ENCODE data around the gene CYB5R3.
"Not testable (repeated sequence)": the region's sequence is repeated elsewhere in the genome, so short reads cannot be mapped to it uniquely, and the experiment has no call there.

CYB5R3 gene

GRCh38 chr22:42678894-42679293, 29.7 kb upstream of the CYB5R3 start:
- no peak for DNase-seq (ENCODE audit: low read depth, low spot score)

GRCh38 chr22:42677936-42678335, 28.7 kb upstream of the CYB5R3 start:
- not testable (repeated sequence) for DNase-seq (ENCODE audit: low read depth, low spot score)

- no peak for DNase-seq (ENCODE audit: low read depth, low spot score)
Observed at GRCh38 chr22:42676059-42676607, 26.9 kb upstream of the CYB5R3 start.

GRCh38 chr22:42673898-42674401, 24.8 kb upstream of the CYB5R3 start:
- DNase-seq (ENCODE audit: low read depth, low spot score) = no peak

- DNase-seq (ENCODE audit: low read depth, low spot score) = not testable (repeated sequence)
Observed at GRCh38 chr22:42673071-42673470, 23.9 kb upstream of the CYB5R3 start.

GRCh38 chr22:42670921-42671709, 21.9 kb upstream of the CYB5R3 start:
- DNase-seq (ENCODE audit: low read depth, low spot score) = no peak

GRCh38 chr22:42670046-42670445, 20.9 kb upstream of the CYB5R3 start:
- DNase-seq (ENCODE audit: low read depth, low spot score) = no peak

- DNase-seq (ENCODE audit: low read depth, low spot score) = not testable (repeated sequence)
Observed at GRCh38 chr22:42666393-42666792, 17.2 kb upstream of the CYB5R3 start.

GRCh38 chr22:42664976-42665831, 16.0 kb upstream of the CYB5R3 start:
- DNase-seq (ENCODE audit: low read depth, low spot score) = no peak

- DNase-seq (ENCODE audit: low read depth, low spot score) = peak; percentile 65
Observed at GRCh38 chr22:42661985-42662831, 13.0 kb upstream of the CYB5R3 start.

GRCh38 chr22:42656578-42656977, 7.4 kb upstream of the CYB5R3 start:
- DNase-seq (ENCODE audit: low read depth, low spot score) = no peak

- DNase-seq (ENCODE audit: low read depth, low spot score) = no peak
Observed at GRCh38 chr22:42655693-42656092, 6.5 kb upstream of the CYB5R3 start.

- no peak for DNase-seq (ENCODE audit: low read depth, low spot score)
Observed at GRCh38 chr22:42654436-42655073, 5.4 kb upstream of the CYB5R3 start.

- DNase-seq (ENCODE audit: low read depth, low spot score) = no peak
Observed at GRCh38 chr22:42653999-42654398, 4.8 kb upstream of the CYB5R3 start.

- no peak for DNase-seq (ENCODE audit: low read depth, low spot score)
Observed at GRCh38 chr22:42651134-42651533, 1.9 kb upstream of the CYB5R3 start.

- no peak for DNase-seq (ENCODE audit: low read depth, low spot score)
Observed at GRCh38 chr22:42648368-42649245, 585 bp downstream of the CYB5R3 start.

- no peak for DNase-seq (ENCODE audit: low read depth, low spot score)
Observed at GRCh38 chr22:42648017-42648367, 1.2 kb downstream of the CYB5R3 start.

GRCh38 chr22:42646569-42647525, 2.3 kb downstream of the CYB5R3 start:
- DNase-seq (ENCODE audit: low read depth, low spot score) = no peak

Data from activated CD4-positive, CD25-positive, alpha-beta regulatory T cell treated with anti-CD3 and anti-CD28 coated beads, Interleukin-2, amount 50 U/mL, for 16 hours (primary cell).